ENCODE measurements around the gene STRN4. TPM values are rescaled to one million over a fixed set of nuclear protein-coding genes. Genes with fewer than 3 reads are reported as not detected.

STRN4 gene
- total RNA-seq, 1 donor from 2014 or later = 88.5 TPM

DNA sequence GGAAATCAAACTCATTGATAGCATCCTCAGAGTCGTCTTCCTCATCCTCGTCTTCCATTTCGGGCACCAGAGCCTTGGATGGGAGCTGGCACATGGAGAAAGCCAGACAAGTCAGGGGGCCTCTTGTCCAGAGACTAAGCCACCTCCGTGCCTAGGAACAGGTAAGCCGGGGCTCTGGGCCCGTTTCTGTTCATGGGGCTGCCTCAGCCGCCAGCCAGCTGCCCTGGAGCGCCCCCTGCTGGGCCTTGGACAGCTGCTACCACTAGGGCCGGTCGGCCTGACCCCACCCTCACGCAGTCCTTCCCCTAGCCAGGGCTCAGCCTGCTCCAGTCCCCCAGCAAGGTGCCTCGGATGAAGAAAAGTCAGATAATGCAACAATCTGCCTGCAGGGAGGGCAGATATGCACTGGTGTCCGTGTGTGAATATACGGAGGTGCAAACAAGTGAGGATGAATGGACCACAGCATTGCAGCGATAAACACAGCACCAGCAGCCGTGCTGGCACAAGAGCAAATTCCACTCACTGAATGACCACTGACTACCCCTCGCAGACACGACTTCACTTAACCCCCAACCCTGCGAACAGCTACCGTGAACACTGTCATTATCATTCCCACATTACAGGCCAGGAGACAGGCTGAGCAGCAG is 17.4 kb downstream of the STRN4 start:
- intact Hi-C loops (cut with micrococcal nuclease) = loop anchor here (1.0 kb wide), 2 partner anchors 12 to 25 kb away; partner anchors contain the start of gene PRKD2

DNA sequence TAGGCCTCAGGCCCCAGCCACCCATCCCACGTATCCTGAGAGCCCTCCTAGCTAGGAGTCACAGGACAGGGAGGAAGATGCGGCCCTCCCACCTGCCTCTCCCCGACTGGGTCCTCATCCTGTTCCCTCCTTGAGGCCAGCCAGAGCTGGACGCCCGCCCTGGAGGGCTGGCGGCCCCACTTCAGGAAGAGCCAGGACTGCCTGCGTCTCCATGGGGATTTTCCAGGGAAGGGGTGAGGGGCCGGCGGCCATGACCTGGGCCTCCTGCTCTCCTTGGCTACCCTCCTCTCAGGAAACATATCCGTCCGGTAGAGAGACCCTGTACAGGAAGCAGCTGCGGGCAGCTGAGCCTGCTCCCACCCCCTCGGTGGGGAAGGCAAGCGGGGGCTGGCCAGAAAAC is 18.0 kb downstream of the STRN4 start:
- intact Hi-C loops (cut with micrococcal nuclease) = loop anchor here (1.0 kb wide), 2 partner anchors 11 to 24 kb away; partner anchors contain the start of gene PRKD2

- intact Hi-C loops (cut with micrococcal nuclease) = loop anchor here (1.0 kb wide), 2 partner anchors 10 to 23 kb away; partner anchors contain the start of gene PRKD2
Measured at GRCh38 chr19:46727757-46728156, 18.5 kb downstream of the STRN4 start.

GRCh38 chr19:46726971-46727501 is 19.2 kb downstream of the STRN4 start:
- intact Hi-C loops (cut with micrococcal nuclease) = no loop called here

- intact Hi-C loops (cut with micrococcal nuclease) = no loop called here
Measured at GRCh38 chr19:46726551-46726950, 19.7 kb downstream of the STRN4 start.

GRCh38 chr19:46725859-46726393 is 20.3 kb downstream of the STRN4 start:
- intact Hi-C loops (cut with micrococcal nuclease) = no loop called here

DNA sequence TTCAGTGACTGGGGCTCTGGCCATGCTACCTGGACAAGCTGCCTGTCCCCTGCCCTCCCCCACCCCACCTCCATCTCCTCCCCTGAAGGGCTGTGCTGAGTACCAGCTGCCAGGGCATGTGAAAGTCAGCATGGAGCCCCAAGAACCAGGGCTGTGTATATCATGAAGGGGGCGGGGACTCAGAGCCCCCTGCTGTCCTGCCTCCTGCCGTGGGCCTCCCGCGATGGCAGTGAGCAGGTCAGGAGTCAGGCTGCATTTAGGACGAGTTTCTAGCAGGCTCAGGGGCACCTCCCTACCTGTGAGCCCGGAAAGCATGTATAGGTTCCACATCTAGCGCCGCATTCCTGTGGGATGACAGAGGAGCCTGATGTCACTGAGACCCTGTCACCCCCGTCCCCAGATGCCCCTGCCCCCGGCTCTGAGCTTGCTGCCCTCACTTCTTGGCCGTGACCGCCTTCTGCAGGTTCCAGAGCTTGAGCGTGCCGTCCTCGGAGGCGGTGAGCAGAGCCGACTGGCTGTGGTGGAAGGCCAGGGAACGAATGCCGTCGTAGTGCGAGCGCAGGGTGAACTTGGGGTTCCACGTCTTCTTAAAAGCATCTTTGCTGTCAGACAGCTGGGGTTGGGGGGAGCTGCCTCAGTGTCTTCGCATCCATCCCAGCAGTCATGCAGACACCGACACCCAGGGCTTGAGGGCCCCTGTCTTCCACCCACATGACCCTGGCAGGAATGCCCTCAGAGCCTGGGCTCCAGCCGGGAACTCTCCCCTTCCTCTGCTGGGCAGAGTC is 21.0 kb downstream of the STRN4 start:
- intact Hi-C loops (cut with micrococcal nuclease) = no loop called here

- intact Hi-C loops (cut with micrococcal nuclease) = no loop called here
Measured at GRCh38 chr19:46724468-46724867, 21.8 kb downstream of the STRN4 start.

GRCh38 chr19:46723471-46723870 is 22.8 kb downstream of the STRN4 start:
- intact Hi-C loops (cut with micrococcal nuclease) = no loop called here

DNA sequence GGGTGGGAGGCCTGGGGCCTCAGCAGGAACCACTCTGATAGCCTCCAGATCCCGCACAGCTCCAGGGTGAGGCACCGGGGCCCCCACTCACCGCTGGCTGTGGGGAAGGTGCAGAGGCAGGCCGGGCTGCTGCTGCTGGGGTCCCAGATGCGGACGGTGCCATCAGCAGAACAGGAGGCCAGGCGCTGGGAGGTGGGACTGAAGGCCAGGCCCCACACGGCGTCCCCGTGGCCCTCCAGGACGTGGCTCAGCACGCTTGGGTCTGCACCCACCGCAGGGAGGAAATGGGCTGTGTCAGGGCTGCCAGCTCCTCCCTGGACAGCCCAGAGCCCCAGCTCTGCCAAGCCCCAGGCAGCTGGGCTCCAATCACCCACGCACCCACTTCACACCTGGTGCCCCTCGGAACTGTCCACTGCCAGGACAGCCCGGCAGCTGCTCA is 23.2 kb downstream of the STRN4 start:
- intact Hi-C loops (cut with micrococcal nuclease) = no loop called here

DNA sequence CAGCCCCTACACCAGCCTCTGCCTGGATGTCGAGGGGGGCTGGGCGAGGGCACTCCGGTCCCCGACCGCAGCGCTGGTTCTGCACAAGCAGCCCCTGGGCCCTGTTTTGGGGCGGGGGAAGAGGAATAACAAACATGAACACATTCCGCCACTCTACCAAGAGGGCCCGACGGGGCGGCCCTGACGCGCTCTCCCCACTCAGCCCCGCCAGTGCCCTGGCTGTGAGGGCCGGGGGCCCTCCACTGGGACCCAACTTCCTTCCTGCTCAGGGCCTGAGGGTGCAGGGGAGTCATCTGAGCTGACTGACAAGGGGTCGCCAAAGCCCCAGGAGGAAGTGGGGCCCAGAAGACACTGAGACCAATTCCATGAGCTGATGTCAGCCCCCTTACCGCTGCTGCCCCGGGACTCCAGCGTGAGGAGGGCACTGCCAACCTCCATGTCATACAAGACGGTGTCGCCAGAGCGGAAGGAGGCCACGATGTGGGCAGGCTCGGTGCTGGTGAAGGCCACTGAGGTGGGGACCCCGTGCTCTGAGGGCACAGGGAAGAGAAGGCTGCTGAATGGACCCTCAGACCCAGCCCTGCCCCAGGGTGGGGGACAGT is 23.7 kb downstream of the STRN4 start:
- intact Hi-C loops (cut with micrococcal nuclease) = no loop called here

DNA sequence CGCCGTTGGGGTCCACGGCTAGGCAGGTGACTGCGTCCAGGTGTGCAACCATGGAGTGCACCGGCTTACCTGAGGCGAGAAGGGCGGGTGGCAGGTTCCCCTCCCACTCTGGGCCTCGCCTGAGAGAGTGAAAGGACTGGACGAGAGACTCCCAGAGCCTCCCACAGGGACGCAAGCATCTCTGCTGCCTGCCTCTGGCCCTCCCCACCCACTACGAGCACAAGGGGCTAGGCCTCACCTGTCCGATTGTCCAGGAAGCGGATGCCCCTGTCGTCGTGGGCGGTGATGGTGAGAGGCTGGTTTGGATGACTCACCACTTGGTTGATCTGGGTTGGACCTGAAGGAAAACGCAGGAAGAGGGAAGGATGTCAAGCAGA is 24.3 kb downstream of the STRN4 start:
- intact Hi-C loops (cut with micrococcal nuclease) = no loop called here

- intact Hi-C loops (cut with micrococcal nuclease) = no loop called here
Measured at GRCh38 chr19:46721269-46722003, 24.8 kb downstream of the STRN4 start.

DNA sequence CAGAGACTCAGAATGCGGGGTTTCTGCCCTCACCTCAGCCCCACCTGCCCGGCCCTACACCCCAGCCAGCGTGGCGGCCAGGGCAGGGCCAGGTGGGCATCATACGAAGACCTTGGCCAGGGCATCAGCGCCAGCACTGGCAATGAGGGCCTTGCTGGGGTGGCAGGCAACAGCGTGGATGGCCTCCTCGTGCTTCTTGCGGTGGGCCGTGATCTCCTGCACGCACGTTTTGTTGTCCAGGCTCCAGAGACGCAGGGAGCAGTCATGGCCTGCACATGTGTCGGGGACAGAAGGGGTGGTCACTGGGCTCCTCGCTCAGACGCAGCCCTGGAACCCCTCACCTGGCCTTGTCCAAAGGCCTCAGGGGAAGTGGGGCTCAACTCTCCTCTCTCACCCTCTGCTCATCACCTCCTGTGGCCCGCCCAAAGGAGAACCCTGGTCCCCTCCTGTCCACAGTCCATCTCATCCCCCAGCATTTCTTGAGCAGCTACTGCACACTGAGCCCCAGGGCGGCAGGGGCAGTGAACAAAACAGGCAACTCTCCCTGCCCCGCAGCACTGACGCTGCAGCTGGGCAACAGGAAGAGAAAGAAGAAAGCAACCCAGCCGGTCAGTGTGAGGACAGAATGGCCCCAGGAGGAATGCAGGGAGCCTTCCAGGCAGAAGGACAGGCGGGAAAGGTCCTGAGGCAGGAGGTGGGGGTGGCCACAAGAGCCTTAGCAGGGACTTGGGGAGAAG is 25.6 kb downstream of the STRN4 start:
- intact Hi-C loops (cut with micrococcal nuclease) = no loop called here

GRCh38 chr19:46719629-46720502 is 26.4 kb downstream of the STRN4 start:
- intact Hi-C loops (cut with micrococcal nuclease) = loop anchor here (5.0 kb wide), 1 partner anchor 108 kb away; no protein-coding TSS in a partner anchor

GRCh38 chr19:46718934-46719622 is 27.2 kb downstream of the STRN4 start:
- intact Hi-C loops (cut with micrococcal nuclease) = loop anchor here (5.0 kb wide), 1 partner anchor 107 kb away; no protein-coding TSS in a partner anchor

GRCh38 chr19:46718157-46718933 is 27.9 kb downstream of the STRN4 start:
- intact Hi-C loops (cut with micrococcal nuclease) = loop anchor here (5.0 kb wide), 1 partner anchor 106 kb away; no protein-coding TSS in a partner anchor

DNA sequence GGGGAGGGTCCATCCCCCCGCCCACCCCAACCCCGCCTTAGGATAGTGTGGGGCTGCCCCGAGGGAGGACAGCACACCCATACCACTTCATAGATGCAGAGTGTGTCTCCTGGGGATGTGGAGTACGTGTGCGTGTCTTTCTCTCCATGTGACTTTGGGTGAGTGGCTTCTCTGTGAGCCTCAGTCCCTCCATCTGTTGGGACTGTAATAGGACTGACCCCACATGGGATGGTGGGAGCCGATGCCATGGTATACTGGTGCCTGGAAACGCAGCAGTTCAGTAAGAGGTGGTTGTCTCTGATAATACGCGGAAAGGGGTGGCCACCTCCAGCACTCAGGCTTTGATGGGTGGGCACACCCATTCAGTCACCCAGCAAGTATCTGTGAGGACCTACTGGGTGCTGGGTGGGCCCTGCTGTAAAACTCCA is 28.5 kb downstream of the STRN4 start:
- intact Hi-C loops (cut with micrococcal nuclease) = loop anchor here (1.0 to 5.0 kb wide), 3 partner anchors 11 to 105 kb away; partner anchors contain the start of gene SLC1A5

Measured in T-helper 2 cell treated with Interferon-gamma antibody and Interleukin-4, amounts not matched to agents 100 ng/mL and 5 ng/mL, for 36 hours (primary cell).